HG03025 (cell line): Measurements from ENCODE around the gene HEATR9.

Experiments used
- ATAC-seq: cut with Tn5 transposase; IDR thresholded peaks from one replicate; pipeline ENCODE4 v1.9.1; 2021; ENCODE audit warnings: mild to moderate bottlenecking, moderate library complexity; ENCODE audit not compliant: unreplicated experiment, low FRiP score

The HEATR9 gene

DNA sequence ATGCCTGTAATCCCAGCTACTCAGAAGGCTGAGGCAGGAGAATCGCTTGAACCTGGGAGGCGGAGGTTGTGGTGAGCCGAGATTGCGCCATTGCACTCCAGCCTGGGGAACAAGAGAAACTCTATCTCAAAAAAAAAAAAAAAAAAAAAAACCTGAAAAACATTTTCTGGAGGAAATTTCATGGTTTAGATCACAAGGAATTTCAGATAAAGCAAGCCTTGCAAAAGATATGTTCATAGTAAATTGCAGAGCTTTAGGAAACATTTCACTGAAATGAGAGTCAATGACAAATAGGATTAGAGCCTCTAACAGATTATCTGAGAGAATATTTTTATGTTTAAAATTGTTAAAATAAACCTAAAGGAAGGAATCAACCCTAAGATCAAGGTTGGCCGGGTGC, 56.2 kb downstream of the HEATR9 start:
- no peak for ATAC-seq

DNA sequence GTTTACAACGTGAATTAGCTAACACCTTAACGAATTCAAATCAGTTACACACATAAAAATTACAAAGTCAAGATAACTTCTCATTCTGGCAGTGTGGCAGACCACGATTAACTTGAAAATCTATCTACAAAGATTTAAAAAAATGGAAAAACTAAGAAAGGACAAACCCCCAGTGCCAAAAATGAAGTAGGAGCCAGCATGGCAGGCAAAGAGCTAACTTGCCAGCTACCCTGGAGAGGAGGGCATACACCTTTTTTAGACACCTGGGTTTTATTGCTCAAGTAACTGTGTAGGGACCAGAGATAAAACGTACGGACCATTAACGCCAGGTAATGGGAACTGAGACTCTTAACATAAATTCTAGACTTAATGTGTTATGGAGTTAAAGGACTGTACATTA, 56.9 kb downstream of the HEATR9 start:
- no peak for ATAC-seq

DNA sequence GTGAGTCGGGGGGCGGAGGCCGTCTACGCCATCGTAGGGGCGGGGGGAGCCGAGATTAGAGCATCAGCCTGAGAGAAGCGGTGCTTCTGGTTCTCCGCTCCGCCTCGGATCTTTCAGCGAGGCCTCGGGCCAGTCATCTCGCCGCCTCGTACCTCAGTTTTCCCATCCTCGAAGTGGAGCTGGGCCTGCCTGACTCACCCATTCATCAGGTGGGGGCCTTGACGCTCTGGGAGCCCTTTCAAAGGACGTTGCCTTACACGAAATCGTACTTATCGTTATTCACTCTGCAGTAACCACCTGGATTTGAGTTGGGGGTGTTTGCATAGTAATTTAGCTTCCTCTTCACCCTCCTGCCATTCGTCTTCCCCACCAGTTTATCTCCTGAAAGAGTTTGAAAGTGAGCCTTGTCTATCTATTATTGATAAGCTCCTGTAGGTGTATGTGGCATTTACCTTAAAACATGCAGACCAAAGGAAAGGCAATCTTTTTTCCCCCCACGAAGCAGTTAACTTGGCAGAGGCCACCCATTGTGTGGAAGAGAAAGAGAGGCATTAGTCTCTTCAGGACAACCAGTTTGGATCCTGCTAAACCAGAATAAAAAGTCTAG, 58.7 kb downstream of the HEATR9 start:
- no peak for ATAC-seq

DNA sequence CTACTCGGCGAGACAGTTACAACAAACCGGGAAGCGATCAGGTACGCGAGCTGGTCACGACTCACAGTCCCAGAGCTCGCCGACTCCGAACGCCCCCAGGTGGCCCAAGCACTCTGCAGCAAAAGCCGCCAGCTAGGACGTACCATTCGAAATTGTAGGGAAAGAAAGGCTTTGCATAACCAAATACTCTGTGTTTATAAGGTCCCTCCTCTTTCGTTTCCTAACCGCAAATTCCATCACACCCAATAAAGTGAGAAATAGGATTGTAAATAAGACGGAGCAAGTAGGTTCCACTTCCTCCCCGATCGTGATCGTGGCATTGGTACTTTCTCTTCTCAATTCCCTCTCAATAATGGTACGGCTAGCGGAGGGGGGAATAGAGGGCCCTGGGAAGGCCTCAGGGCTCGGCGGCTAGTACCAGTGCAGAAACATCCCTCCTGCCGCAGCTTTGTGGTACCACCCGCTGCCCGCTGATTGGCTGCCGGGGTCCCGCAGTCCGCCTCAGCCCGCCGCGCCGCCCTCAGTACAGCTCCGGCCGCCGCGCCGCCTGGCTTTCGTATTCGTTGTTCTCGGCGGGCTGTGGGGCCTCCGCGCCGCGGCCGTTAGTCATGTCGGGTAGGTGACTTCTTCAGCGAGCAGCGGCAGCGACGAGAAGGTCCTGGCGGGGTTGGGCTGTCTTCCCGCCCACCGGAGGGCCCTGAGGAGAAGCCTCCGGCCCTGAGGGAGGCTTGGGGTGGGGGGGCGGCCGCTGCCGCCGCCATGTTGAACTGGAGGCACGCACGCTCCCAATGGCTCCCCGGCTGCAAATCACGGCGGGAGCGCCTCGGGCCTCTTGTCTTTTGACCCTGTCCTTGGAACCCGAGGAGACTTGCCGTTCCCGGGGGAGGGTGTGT, 59.5 kb downstream of the HEATR9 start, which contains the start of gene TAF15:
TSS of gene TAF15 (plus strand) at position 523 of the 893 bp plus-strand sequence. CDS start at position 609, 86 bp downstream.
- peak; percentile 95 for ATAC-seq

DNA sequence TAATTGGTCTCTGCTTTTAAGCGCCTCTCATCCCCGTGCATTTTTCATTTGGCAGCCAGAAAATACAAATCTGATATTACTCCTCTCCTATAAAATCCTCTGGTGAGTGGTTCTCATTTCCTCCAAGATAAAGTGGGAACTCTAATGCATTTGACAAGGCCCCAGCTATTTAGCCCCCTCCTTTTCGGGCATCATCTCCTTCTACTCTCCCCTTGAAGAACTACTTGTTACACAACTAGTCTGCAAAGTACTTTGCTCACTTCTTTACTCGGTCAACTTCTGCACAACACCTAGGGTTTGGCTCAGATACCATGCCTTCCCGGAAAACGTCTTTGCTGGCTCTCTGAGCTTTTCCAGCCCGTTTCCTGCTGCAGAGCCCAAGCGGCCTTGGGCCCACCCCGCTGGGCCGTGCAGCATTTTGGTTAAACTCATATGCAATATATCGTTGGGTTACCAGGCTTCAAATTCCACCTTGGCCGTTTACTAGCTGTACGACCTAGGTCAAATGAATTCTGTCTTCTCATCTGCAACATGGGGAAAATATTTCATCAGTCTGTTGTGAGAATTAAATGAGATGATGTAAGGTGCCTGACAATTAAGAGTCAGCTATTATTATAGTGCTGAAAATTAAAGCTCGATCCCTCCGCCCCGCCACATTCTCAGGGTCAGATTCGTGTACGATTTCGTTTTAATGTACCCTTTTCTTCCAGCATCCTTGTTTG, 60.3 kb downstream of the HEATR9 start:
- ATAC-seq: no peak

DNA sequence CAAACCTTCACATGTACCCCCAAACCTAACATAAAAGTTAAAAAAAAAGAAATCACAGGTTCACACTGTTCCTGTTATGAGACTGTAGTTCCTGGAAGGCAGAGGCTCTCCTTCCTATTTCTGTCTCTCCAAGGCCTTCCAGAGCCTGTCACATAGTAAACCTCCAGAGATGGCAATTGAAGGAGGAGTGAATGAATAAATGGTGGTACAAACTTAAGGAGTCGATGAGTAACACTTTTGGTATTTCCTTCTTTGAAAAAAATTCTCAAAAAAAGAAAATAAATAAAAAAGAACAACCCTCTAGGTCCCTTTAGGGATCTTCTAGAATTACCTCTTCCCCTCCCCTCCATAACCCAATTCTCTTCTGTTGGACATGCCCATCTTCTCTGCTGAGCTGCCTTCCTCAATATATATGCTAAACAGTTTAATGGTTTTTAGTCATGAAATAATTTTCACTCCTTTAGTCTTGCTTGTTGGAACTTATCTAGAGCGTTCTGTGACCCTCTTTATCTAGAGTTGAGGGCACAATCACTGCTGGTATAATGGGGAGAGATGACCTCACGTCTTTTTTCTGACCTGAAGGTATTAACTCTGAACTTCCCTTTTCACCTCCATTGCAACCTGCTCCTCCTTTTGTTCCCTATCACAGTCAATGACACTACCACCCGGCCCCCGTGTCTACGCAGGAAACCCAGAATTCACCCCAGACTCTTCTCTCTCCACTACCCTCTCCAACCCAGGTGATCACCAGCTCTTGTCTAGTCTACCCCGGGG, 61.1 kb downstream of the HEATR9 start:
- no peak for ATAC-seq
